ENCODE results near the gene GPR17.

GPR17 gene

DNA sequence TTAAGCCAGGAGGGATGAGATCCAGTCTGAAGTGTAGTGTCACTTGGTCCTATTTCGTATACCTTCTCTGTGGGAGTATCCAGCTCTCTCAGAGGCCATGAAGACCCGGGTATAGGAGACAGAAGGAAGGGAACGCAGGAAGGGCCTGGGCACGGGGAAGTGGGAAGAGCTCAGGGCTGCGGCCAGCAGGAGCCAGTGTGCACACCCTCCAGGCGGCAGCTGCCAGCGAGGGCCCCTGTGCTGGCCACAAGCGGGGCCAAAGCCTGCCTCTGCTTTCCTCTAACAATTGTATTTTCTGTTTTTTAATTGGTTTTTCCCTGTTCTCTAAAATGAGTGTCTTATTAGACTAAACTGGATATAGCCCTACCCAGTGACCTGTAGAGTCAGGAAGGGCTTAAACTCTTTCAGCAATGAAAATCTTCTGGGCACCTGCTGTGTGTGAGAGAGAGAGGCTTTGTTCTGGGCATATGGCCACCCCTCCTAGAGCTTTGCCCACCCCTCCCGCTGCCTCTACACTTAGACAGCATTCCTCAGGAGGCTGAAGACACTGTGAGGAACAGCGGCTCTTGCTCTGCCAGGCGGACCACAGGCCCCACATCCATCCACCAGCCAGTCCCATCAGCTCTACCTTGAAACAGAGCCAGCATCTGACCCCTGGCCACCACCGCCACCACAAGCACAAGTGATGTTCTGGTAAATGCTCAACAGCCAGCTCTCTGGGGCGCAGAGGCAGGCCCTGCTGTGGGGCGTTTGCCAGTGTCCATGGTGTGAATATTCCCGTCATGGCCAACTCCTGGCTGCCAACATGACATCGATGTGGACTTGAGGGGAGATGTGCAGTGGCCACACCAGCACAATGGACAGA lies 9.5 kb downstream of the GPR17 start:
- Histone ChIP-seq H3K36me3 (ENCODE audit: control insufficient read depth, low read depth, low read length) (no peaks in the 10 kb centered on the region), H3K4me3 (ENCODE audit: low read length) (no peak overlapping the region), H3K9ac (ENCODE audit: low read length) (no peak overlapping the region), H3K9me3 (ENCODE audit: control insufficient read depth, low read depth, low read length) (no peaks in the 10 kb centered on the region), H3K4me1 (ENCODE audit: control insufficient read depth, low read depth, low read length) (no peaks in the 10 kb centered on the region), H3K27me3 (ENCODE audit: control insufficient read depth, insufficient read depth, low read length) (no peaks in the 10 kb centered on the region), H3K27ac (ENCODE audit: low read length) (no peak overlapping the region)

DNA sequence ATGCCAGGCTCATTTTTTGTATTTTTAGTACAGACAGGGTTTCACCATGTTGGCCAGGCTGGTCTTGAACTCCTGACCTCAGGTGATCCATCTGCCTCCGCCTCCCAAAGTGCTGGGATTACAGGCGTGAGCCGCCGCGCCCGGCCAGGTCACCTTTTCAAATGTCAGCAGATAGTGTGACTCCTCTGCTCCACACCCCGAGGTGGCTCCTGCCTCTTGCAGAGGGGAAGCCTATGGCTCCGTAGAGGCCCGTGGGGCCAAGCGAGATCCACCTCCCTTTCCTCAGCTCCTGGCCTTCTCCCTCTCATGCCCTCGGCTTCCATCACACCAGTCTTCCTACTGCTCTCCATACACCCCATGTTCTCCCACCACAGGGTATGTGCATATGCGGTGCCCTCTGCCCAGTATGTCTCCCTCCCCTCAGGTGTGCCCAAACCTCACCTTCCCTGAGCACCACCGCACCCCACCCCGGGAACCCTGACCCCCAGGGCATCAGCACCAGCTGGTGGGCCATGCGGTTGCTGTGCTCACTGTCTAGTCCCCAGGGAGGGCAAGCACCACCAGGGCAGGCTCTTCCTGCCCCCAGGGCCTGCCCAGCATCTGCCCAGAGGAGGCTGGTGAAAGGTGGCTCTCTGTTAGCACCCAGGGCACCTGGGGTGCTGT lies 10.7 kb downstream of the GPR17 start:
- H3K27ac ChIP-seq (ENCODE audit: low read length) = no peak overlapping the region
- no peaks in the 10 kb centered on the region for H3K36me3 ChIP-seq (ENCODE audit: control insufficient read depth, low read depth, low read length)
- no peaks in the 10 kb centered on the region for H3K9me3 ChIP-seq (ENCODE audit: control insufficient read depth, low read depth, low read length)
- no peaks in the 10 kb centered on the region for H3K4me1 ChIP-seq (ENCODE audit: control insufficient read depth, low read depth, low read length)
- no peak overlapping the region for H3K4me3 ChIP-seq (ENCODE audit: low read length)
- no peaks in the 10 kb centered on the region for H3K27me3 ChIP-seq (ENCODE audit: control insufficient read depth, insufficient read depth, low read length)
- H3K9ac ChIP-seq (ENCODE audit: low read length) = no peak overlapping the region

DNA sequence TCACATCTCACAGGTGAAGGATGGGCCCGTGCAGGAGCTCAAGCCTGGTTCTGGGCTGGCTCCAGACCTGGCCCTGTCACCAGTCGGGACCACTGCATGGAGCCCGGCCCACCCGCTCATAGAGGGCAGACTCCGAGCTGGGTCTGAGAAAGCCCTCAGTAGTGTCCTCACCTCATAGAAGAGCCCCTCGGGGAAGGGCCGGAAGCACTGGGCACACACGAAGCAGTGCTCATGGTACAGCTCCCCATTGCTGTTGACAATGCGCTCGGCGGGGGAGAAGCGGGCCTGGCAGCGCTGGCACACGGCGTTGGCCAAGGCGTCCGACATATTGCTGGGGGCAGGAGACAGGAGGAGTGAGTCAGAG lies 11.3 kb downstream of the GPR17 start:
- Histone ChIP-seq H3K9ac (ENCODE audit: low read length) (no peak overlapping the region), H3K9me3 (ENCODE audit: control insufficient read depth, low read depth, low read length) (no peaks in the 10 kb centered on the region), H3K36me3 (ENCODE audit: control insufficient read depth, low read depth, low read length) (no peaks in the 10 kb centered on the region), H3K4me3 (ENCODE audit: low read length) (no peak overlapping the region), H3K4me1 (ENCODE audit: control insufficient read depth, low read depth, low read length) (no peaks in the 10 kb centered on the region), H3K27ac (ENCODE audit: low read length) (no peak overlapping the region), H3K27me3 (ENCODE audit: control insufficient read depth, insufficient read depth, low read length) (no peaks in the 10 kb centered on the region)

DNA sequence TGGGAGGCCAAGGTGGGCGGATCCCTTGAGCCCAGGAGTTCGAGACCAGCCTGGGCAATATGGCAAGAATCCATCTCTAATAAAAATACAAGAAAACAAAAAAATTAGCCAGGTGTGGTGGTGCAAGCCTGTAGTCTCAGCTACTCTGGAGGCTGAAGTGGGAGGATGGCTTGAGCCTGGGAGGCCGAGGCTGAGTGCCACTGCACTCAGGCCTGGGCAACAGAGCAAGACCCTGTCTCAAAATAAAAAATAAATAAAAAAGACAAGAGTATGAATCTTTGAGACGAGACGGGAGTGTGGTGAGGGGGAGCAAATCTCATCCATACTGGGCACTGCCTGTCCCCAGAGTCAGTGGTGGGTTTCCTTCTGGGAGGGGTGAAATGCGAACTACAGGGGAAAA lies 12.2 kb downstream of the GPR17 start:
- H3K4me1 ChIP-seq (ENCODE audit: control insufficient read depth, low read depth, low read length) = no peaks in the 10 kb centered on the region
- no peak overlapping the region for H3K9ac ChIP-seq (ENCODE audit: low read length)
- H3K27me3 ChIP-seq (ENCODE audit: control insufficient read depth, insufficient read depth, low read length) = peaks cover 4% of the 10 kb centered on the region
- H3K27ac ChIP-seq (ENCODE audit: low read length) = no peak overlapping the region
- no peaks in the 10 kb centered on the region for H3K36me3 ChIP-seq (ENCODE audit: control insufficient read depth, low read depth, low read length)
- no peaks in the 10 kb centered on the region for H3K9me3 ChIP-seq (ENCODE audit: control insufficient read depth, low read depth, low read length)
- no peak overlapping the region for H3K4me3 ChIP-seq (ENCODE audit: low read length)

DNA sequence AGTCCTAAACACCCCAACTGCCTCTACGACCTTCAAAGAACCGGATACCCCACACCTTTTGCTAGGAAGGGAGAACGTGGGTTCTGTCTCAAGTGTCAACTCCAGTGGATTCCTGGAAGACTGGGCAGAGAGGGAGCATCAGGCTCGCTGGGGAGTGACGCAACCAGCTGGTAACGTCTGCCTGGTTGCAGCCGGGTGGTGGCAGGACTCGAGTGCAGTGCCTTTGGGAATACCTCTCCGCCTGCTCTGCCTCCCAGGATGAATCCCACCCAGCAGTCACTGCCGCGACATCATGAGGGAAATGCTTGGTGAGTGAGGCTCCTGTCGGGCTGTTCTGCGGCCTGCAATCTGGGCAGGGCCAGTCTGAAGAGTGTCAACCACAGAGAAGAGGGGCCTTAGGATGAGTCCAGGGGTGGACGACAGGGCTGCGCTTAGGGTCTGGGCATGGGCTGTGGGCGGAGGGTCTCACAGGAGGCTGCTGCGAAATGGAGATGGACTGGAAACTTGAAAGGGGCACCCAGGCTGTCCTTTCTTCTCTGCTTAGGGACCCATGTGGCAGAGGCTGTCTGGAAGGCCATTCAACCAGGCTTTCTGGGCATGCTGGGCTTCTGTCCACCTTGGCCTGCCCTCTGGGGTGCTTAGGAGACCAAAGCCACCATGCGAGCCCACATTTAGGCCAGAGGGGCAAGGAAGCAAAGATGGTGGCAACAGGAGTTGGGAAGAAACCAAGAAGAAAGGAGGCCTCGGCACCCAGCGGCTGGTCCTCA lies 12.9 kb downstream of the GPR17 start:
- no peaks in the 10 kb centered on the region for H3K4me1 ChIP-seq (ENCODE audit: control insufficient read depth, low read depth, low read length)
- no peak overlapping the region for H3K27ac ChIP-seq (ENCODE audit: low read length)
- no peaks in the 10 kb centered on the region for H3K36me3 ChIP-seq (ENCODE audit: control insufficient read depth, low read depth, low read length)
- H3K4me3 ChIP-seq (ENCODE audit: low read length) = no peak overlapping the region
- H3K27me3 ChIP-seq (ENCODE audit: control insufficient read depth, insufficient read depth, low read length) = peaks cover 11% of the 10 kb centered on the region
- no peaks in the 10 kb centered on the region for H3K9me3 ChIP-seq (ENCODE audit: control insufficient read depth, low read depth, low read length)
- no peak overlapping the region for H3K9ac ChIP-seq (ENCODE audit: low read length)

DNA sequence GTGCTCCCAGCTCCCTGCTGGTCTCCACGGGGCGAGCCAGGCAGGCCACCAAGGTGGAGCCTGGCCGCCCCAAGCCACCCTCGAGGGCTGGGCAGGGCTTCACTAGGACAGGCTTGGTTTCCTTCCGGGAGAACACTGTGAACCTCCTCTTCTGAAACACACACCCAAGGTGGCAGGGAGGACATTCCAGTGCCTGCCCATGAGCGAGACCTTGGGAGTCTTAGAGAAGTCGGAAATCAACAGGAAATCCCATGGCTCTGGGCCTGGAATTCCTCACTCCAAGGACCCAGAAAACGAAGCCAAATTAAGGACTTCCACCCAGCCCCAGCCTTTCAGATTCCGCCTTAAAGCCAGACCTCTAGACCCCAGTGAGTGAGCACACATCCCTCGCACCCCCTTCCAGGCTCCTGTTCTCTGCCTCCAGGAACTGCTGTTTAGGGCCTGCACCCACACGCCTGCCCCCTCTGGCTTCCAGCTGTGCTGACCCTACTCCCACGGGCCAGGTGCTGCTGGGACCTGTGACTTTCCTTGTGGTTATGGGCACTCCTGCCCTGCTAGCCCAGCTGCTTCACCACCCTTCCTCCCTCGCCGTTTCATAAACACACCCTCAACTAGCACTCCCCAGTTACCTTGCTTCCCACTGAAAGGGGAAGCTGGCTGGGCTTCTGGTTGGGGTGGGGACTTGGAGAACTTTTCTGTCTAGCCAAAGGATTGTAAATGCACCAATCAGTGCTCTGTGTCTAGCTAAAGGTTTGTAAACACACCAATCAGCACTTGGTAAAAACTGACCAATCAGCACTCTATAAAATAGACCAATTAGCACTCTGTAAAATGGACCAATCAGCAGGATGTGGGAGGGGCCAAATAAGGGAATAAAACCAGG lies 13.7 kb downstream of the GPR17 start:
- H3K9me3 ChIP-seq (ENCODE audit: control insufficient read depth, low read depth, low read length) = no peaks in the 10 kb centered on the region
- no peak overlapping the region for H3K27ac ChIP-seq (ENCODE audit: low read length)
- no peaks in the 10 kb centered on the region for H3K36me3 ChIP-seq (ENCODE audit: control insufficient read depth, low read depth, low read length)
- H3K27me3 ChIP-seq (ENCODE audit: control insufficient read depth, insufficient read depth, low read length) = peaks cover 19% of the 10 kb centered on the region
- H3K4me3 ChIP-seq (ENCODE audit: low read length) = no peak overlapping the region
- no peak overlapping the region for H3K9ac ChIP-seq (ENCODE audit: low read length)
- H3K4me1 ChIP-seq (ENCODE audit: control insufficient read depth, low read depth, low read length) = peaks cover 3% of the 10 kb centered on the region

DNA sequence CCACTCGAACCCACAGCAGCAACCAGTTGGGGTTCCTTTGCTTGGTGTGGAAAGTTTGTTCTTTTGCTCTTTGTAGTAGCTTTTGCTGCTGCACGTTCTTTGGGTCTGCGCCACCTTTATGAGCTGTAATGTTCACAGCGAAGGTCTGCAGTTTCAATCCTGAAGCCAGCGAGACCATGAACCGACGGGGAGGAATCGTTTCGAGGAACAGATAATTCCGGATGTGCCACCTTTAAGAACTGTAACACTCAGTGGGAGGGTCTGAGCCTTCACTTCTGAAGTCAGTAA lies 14.3 kb downstream of the GPR17 start:
- H3K4me3 ChIP-seq (ENCODE audit: low read length) = no peak overlapping the region
- H3K36me3 ChIP-seq (ENCODE audit: control insufficient read depth, low read depth, low read length) = no peaks in the 10 kb centered on the region
- H3K9me3 ChIP-seq (ENCODE audit: control insufficient read depth, low read depth, low read length) = no peaks in the 10 kb centered on the region
- no peak overlapping the region for H3K9ac ChIP-seq (ENCODE audit: low read length)
- peaks cover 25% of the 10 kb centered on the region for H3K27me3 ChIP-seq (ENCODE audit: control insufficient read depth, insufficient read depth, low read length)
- H3K27ac ChIP-seq (ENCODE audit: low read length) = no peak overlapping the region
- H3K4me1 ChIP-seq (ENCODE audit: control insufficient read depth, low read depth, low read length) = peaks cover 3% of the 10 kb centered on the region

DNA sequence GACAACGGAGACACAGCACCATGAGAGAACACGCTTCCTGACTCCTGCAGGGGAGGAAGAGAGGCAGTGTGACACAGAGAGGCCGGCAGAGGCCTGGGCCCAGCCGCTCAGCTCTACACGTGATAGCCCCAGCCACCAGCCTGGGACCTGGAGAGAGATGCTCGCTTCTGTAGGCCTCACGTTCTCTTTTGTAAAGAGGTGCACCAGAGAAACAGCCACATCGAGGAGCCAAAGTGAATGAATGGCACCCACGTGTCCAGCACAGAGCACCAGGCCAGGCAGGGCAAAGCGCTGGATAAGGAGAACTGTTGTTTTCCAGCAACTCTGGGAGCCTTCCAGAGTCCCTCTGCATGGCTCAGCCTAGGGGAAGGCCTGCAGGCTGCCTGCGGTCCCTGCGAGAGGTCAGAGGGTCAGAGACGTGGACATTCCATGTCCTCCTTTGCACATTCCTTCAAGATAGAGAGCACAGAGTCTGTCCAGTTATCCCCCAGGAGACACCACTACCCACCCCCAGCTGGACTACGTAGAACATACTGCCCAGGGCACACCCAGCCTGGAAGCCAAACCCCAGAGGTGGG lies 15.2 kb downstream of the GPR17 start:
- H3K27me3 ChIP-seq (ENCODE audit: control insufficient read depth, insufficient read depth, low read length) = peaks cover 34% of the 10 kb centered on the region
- H3K27ac ChIP-seq (ENCODE audit: low read length) = no peak overlapping the region
- no peak overlapping the region for H3K4me3 ChIP-seq (ENCODE audit: low read length)
- H3K36me3 ChIP-seq (ENCODE audit: control insufficient read depth, low read depth, low read length) = no peaks in the 10 kb centered on the region
- H3K4me1 ChIP-seq (ENCODE audit: control insufficient read depth, low read depth, low read length) = peaks cover 3% of the 10 kb centered on the region
- H3K9ac ChIP-seq (ENCODE audit: low read length) = no peak overlapping the region
- no peaks in the 10 kb centered on the region for H3K9me3 ChIP-seq (ENCODE audit: control insufficient read depth, low read depth, low read length)

DNA sequence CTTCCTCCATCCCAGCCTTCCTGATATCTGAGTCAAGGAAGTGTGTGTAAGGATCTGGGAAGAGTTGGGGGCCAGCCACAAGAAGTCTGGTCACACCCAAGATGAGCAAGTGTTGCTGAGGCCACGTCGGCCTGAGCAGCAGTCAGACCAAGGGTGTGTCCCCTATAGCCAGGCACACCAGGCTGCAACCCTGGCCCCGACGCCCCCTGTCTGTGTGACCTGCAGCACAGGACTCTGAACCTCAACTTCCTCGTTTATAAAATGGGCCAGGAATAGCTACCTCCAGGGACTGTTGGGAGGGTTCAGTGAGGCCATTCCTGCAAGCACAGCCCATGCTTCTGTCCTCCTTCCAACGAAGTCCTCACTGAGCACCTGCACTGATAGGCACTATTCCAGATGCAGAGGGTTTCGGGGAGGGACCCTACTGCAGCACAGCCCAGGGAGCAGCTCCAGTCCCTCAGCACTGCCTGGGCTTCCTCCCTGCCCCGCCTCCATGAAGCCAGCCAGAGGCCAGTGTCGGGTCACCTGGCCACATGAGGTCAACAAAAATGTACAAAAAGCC lies 16.1 kb downstream of the GPR17 start:
- no peak overlapping the region for H3K9ac ChIP-seq (ENCODE audit: low read length)
- no peaks in the 10 kb centered on the region for H3K9me3 ChIP-seq (ENCODE audit: control insufficient read depth, low read depth, low read length)
- peaks cover 43% of the 10 kb centered on the region for H3K27me3 ChIP-seq (ENCODE audit: control insufficient read depth, insufficient read depth, low read length)
- H3K27ac ChIP-seq (ENCODE audit: low read length) = no peak overlapping the region
- H3K4me3 ChIP-seq (ENCODE audit: low read length) = no peak overlapping the region
- H3K36me3 ChIP-seq (ENCODE audit: control insufficient read depth, low read depth, low read length) = no peaks in the 10 kb centered on the region
- peaks cover 3% of the 10 kb centered on the region for H3K4me1 ChIP-seq (ENCODE audit: control insufficient read depth, low read depth, low read length)

DNA sequence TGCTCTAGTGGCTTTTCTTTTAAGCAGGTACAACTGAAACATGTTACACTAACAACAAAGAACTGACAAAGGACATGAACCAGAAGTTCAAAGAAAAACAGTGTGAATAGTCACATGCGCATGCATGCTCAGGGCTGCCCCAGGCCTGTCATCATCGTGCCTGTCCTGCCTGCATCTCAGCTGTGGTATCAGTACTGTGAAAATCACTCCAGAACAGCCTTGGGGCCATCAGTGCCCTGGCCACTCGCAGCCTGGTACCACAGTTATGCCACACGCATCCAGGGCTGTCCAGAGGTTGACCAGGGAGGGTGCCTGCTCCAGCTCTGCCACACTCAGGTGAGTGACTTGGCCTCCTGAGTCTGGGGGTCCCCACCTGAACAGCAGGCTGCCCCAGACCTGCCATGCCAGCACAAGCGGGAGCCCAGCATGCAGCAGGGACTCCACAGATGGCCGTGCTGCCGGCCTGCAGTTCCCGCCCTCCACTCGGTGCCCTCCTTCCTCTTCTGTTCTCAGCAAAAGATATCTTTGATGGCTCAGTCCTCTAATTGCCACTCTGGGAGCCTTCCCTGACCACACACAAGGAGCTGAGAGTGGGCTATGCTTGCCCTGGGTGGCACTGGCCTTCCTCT lies 17.1 kb downstream of the GPR17 start:
- no peak overlapping the region for H3K9ac ChIP-seq (ENCODE audit: low read length)
- H3K4me1 ChIP-seq (ENCODE audit: control insufficient read depth, low read depth, low read length) = peaks cover 3% of the 10 kb centered on the region
- H3K4me3 ChIP-seq (ENCODE audit: low read length) = no peak overlapping the region
- no peak overlapping the region for H3K27ac ChIP-seq (ENCODE audit: low read length)
- no peaks in the 10 kb centered on the region for H3K36me3 ChIP-seq (ENCODE audit: control insufficient read depth, low read depth, low read length)
- no peaks in the 10 kb centered on the region for H3K9me3 ChIP-seq (ENCODE audit: control insufficient read depth, low read depth, low read length)
- H3K27me3 ChIP-seq (ENCODE audit: control insufficient read depth, insufficient read depth, low read length) = peaks cover 44% of the 10 kb centered on the region
